Esophagus (tissue), 2 donors: ENCODE measurements around the gene TIAM2. TPM values are rescaled to one million over a fixed set of nuclear protein-coding genes. Genes with fewer than 3 reads are reported as not detected.
A peak's percentile ranks its signal among the peaks of the same experiment; 100 is the strongest.

Source experiments
- H3K27ac ChIP-seq, 2 donors: one replicate each; pipeline ENCODE4 v1.5.1; 2013; ENCODE audit warnings: low read depth in 2 of 2, mild to moderate bottlenecking in 2 of 2, inconsistent platforms in 1 of 2, low read length in 1 of 2, moderate library complexity in 1 of 2
- H3K27me3 ChIP-seq, 2 donors: one replicate each; pipeline ENCODE4 v1.6.1; 2013; ENCODE audit warnings: low read length in 2 of 2, control low read depth in 1 of 2, mild to moderate bottlenecking in 1 of 2; ENCODE audit not compliant: insufficient read depth in 2 of 2, control insufficient read depth in 1 of 2
- H3K36me3 ChIP-seq, 2 donors: one replicate each; pipeline ENCODE4 v1.6.1; 2013; ENCODE audit warnings: low read length in 1 of 2; ENCODE audit not compliant: control insufficient read depth in 2 of 2, insufficient read depth in 2 of 2
- H3K4me1 ChIP-seq, 2 donors: one replicate each; pipeline ENCODE4 v1.6.1; 2013; ENCODE audit warnings: low read length in 1 of 2; ENCODE audit not compliant: control insufficient read depth in 2 of 2, insufficient read depth in 2 of 2
- H3K4me3 ChIP-seq, 2 donors: one replicate each; pipeline ENCODE4 v1.5.1; 2013; ENCODE audit warnings: low read length in 2 of 2, mild to moderate bottlenecking in 2 of 2, low read depth in 1 of 2, moderate library complexity in 1 of 2
- H3K9me3 ChIP-seq, 2 donors: one replicate each; pipeline ENCODE4 v1.6.1; 2013; ENCODE audit warnings: mild to moderate bottlenecking in 2 of 2, low read depth in 1 of 2, low read length in 1 of 2, moderate library complexity in 1 of 2; ENCODE audit not compliant: control insufficient read depth in 2 of 2, insufficient read depth in 1 of 2
- WGBS, 2 donors: extraction: QIAGEN DNeasy Blood & Tissue Kit; methylation state at CpG; one replicate each; pipeline ENCODE4 v1.1.7; 2013; 5-methylcytosine and 5-hydroxymethylcytosine counted together
- polyA plus RNA-seq, 2 donors: library from polyadenylated mRNA; stranded (reverse); fragments of 200-250 nt; gene quantifications; one replicate each; pipeline ENCODE4 v1.2.3, GENCODE V29; 2013
- donor health status: healthy with polysubstance abuse.
- donor health status: Bipolar disorder and iron deficiency.

Gene TIAM2
- polyA plus RNA-seq, 2 donors: 2.3 to 3.1 TPM

GRCh38 chr6:155031091-155031490 lies 36.0 kb downstream of the TIAM2 start:
- peaks cover 0 to 3% of the 10 kb centered on the region in 2 donors for H3K4me1 ChIP-seq
- no peaks in the 10 kb centered on the region for H3K27me3 ChIP-seq
- H3K4me3 ChIP-seq: no peak overlapping the region
- WGBS, 2 donors: 82 to 92% methylated on average over 1 of the region's 1 CpG
- H3K9me3 ChIP-seq: no peaks in the 10 kb centered on the region
- peak overlapping the region; percentile 54 to 64 for H3K27ac ChIP-seq
- H3K36me3 ChIP-seq: no peaks in the 10 kb centered on the region

GRCh38 chr6:155033021-155033791 lies 38.1 kb downstream of the TIAM2 start:
- Histone ChIP-seq H3K27me3 (no peaks in the 10 kb centered on the region), H3K9me3 (no peaks in the 10 kb centered on the region), H3K4me3 (no peak overlapping the region), H3K27ac (peak overlapping the region; percentile 77 to 79), H3K36me3 (no peaks in the 10 kb centered on the region), H3K4me1 (peaks cover 0 to 3% of the 10 kb centered on the region in 2 donors)
- WGBS, 2 donors: 55 to 68% methylated on average over 13 of the region's 13 CpGs

DNA sequence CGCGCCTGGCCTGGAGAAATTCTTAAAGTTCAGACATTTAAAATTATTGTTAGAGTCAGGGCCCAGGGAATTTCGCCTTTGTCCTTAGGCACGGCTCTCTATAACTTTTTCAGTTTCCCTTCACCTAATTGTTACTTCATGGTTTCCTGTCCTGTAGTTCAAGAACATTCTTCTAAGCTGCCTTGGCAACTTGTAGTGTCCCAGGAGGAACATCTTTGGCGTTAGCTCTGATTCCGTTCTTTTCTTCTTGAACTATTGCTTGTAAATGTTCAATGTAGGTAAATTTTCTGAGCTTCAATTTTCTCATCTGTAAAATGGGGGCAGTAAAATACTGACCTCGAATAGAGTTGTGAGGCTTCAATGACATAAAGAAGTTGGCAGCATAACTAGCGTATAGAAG lies 41.8 kb downstream of the TIAM2 start:
- Histone ChIP-seq H3K27ac (no peak overlapping the region), H3K9me3 (no peaks in the 10 kb centered on the region), H3K4me1 (no peaks in the 10 kb centered on the region), H3K4me3 (no peak overlapping the region), H3K27me3 (no peaks in the 10 kb centered on the region), H3K36me3 (no peaks in the 10 kb centered on the region)
- WGBS, 2 donors: 85 to 89% methylated on average over 8 of the region's 8 CpGs

- Histone ChIP-seq H3K4me1 (no peaks in the 10 kb centered on the region), H3K36me3 (no peaks in the 10 kb centered on the region), H3K27ac (no peak overlapping the region), H3K27me3 (no peaks in the 10 kb centered on the region), H3K4me3 (no peak overlapping the region), H3K9me3 (no peaks in the 10 kb centered on the region)
- 98 to 100% methylated on average over 4 of the region's 4 CpGs for WGBS, 2 donors
Observed at GRCh38 chr6:155038104-155038503, 43.0 kb downstream of the TIAM2 start.

DNA sequence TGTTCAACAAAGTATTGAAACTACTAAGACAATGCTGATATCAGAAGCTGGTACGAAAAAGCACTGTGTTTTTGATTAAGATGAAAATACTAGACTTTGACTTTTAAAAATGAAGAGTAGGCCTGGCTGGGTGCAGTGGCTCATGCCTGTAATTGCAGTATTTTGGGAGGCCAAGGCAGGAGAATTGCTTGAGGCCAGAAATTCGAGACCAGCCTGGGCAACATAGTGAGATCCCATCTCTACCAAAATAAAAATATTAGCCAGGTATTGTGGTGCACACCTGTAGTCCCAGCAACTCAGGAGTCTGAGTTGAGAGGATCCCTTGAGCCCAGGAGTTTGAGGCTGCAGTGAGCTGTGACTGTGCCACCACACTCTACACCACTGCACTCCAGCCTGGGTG lies 43.4 kb downstream of the TIAM2 start:
- H3K36me3 ChIP-seq: no peaks in the 10 kb centered on the region
- H3K27me3 ChIP-seq: no peaks in the 10 kb centered on the region
- no peaks in the 10 kb centered on the region for H3K4me1 ChIP-seq
- H3K27ac ChIP-seq: no peak overlapping the region
- H3K9me3 ChIP-seq: no peaks in the 10 kb centered on the region
- WGBS, 2 donors: 94 to 95% methylated on average over 2 of the region's 2 CpGs
- H3K4me3 ChIP-seq: no peak overlapping the region

- WGBS, 2 donors: 81 to 86% methylated on average over 3 of the region's 3 CpGs
- no peaks in the 10 kb centered on the region for H3K4me1 ChIP-seq
Observed at GRCh38 chr6:155039618-155040017, 44.5 kb downstream of the TIAM2 start.

GRCh38 chr6:155040154-155040553 lies 45.0 kb downstream of the TIAM2 start:
- H3K9me3 ChIP-seq: no peaks in the 10 kb centered on the region
- no peaks in the 10 kb centered on the region for H3K4me1 ChIP-seq
- WGBS, 2 donors: 89 to 94% methylated on average over 2 of the region's 2 CpGs

More at GRCh38 chr6:155039618-155040017, 44.5 kb downstream of the TIAM2 start:
- H3K27ac ChIP-seq: no peak overlapping the region
- no peak overlapping the region for H3K4me3 ChIP-seq
- no peaks in the 10 kb centered on the region for H3K9me3 ChIP-seq
- H3K27me3 ChIP-seq: no peaks in the 10 kb centered on the region
- H3K36me3 ChIP-seq: no peaks in the 10 kb centered on the region

DNA sequence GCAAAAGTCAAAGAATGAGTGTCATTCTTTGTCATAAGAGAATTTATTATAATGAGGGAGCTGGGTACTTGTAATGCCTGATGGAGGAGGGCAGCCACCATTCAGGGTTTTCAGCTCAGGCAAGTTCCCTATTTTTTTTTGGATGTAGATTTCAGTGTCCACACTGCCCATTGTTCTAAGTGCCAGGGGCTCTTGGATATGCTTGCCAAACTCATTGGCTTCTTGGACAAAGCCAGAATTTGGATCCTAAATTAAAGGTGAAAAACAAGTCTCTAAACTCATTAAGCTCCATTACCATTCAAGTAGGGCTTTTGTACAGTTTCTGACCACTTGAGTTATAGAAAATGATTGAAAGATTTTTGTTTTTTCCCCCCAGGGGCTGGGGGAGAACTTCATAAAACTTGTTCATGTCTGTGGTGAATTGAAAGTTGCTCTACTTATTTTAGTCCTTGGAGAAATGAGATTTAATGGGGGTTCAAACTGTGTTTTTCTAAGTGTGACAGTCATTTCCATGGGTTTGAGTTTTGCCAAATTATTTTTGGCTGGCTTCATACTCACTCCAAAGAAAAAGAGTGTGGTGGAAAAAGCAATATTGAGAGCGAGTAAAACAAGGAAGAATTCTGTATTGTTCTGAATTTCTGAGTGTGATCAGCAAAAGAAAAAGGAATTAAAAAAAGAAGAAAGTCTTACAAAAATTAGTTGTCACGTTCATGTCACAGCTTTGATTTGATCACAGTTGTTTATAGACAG lies 46.0 kb downstream of the TIAM2 start:
- Histone ChIP-seq H3K4me3 (no peak overlapping the region), H3K27me3 (no peaks in the 10 kb centered on the region), H3K4me1 (no peaks in the 10 kb centered on the region), H3K9me3 (no peaks in the 10 kb centered on the region), H3K27ac (no peak overlapping the region), H3K36me3 (no peaks in the 10 kb centered on the region)
- 74 to 78% methylated on average over 2 of the region's 2 CpGs for WGBS, 2 donors

More at GRCh38 chr6:155040154-155040553, 45.0 kb downstream of the TIAM2 start:
- H3K27ac ChIP-seq: no peak overlapping the region
- H3K27me3 ChIP-seq: no peaks in the 10 kb centered on the region
- no peak overlapping the region for H3K4me3 ChIP-seq
- no peaks in the 10 kb centered on the region for H3K36me3 ChIP-seq

- H3K36me3 ChIP-seq: no peaks in the 10 kb centered on the region
- H3K4me1 ChIP-seq: no peaks in the 10 kb centered on the region
- WGBS, 2 donors: 61 to 67% methylated on average over 12 of the region's 12 CpGs
- no peaks in the 10 kb centered on the region for H3K9me3 ChIP-seq
- no peak overlapping the region for H3K27ac ChIP-seq
- H3K4me3 ChIP-seq: no peak overlapping the region
- no peaks in the 10 kb centered on the region for H3K27me3 ChIP-seq
Observed at GRCh38 chr6:155041741-155042279, 46.7 kb downstream of the TIAM2 start.
